HG03378 (cell line): Measurements from ENCODE around the gene GBP1.
"Not testable (repeated sequence)": the region's sequence is repeated elsewhere in the genome, so short reads cannot be mapped to it uniquely, and the experiment has no call there.

ENCODE experiments used
- ATAC-seq: cut with Tn5 transposase; IDR thresholded peaks from one replicate; pipeline ENCODE4 v1.9.1; 2021; ENCODE audit warnings: mild to moderate bottlenecking, moderate library complexity; ENCODE audit not compliant: unreplicated experiment

Gene GBP1, protein sequence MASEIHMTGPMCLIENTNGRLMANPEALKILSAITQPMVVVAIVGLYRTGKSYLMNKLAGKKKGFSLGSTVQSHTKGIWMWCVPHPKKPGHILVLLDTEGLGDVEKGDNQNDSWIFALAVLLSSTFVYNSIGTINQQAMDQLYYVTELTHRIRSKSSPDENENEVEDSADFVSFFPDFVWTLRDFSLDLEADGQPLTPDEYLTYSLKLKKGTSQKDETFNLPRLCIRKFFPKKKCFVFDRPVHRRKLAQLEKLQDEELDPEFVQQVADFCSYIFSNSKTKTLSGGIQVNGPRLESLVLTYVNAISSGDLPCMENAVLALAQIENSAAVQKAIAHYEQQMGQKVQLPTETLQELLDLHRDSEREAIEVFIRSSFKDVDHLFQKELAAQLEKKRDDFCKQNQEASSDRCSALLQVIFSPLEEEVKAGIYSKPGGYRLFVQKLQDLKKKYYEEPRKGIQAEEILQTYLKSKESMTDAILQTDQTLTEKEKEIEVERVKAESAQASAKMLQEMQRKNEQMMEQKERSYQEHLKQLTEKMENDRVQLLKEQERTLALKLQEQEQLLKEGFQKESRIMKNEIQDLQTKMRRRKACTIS

GRCh38 chr1:89065079-89065868 is at the start of gene GBP1:
TSS of gene GBP1 (minus strand) at chr1:89065208. CDS start at chr1:89063234, 1,974 bp downstream.
- ATAC-seq, result peak; percentile 76

GRCh38 chr1:89114662-89115061 is 49.7 kb upstream of the GBP1 start:
- no peak for ATAC-seq

GRCh38 chr1:89112871-89113613 is 48.0 kb upstream of the GBP1 start:
- ATAC-seq, result no peak

- ATAC-seq, result no peak
These were observed 39.7 kb upstream of the GBP1 start for GRCh38 chr1:89104687-89105086.

DNA sequence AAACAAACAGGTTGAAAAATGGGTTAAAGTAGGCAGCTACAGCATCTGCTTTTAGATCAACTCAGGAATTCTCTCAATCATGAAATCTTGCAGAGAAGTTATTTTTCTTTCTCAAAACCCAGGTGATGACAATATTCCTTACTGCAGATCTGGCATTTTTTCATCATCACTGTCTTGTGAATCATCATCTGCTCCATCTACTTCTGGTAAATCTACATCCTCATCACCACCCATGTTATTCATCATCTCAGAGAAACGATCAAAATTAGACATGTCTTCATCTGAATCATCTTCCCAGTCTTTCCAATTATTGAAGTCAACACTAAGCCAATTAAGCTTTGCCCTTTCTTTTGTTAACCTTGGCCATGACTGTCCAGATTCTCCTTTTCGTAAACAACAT is 39.1 kb upstream of the GBP1 start:
- no peak for ATAC-seq

GRCh38 chr1:89102021-89102420 is 37.0 kb upstream of the GBP1 start:
- no peak for ATAC-seq

- no peak for ATAC-seq
These were observed 35.4 kb upstream of the GBP1 start for GRCh38 chr1:89100412-89100811.

- ATAC-seq, result no peak
These were observed 33.8 kb upstream of the GBP1 start for GRCh38 chr1:89098857-89099256.

GRCh38 chr1:89095737-89096136 is 30.7 kb upstream of the GBP1 start:
- ATAC-seq, result no peak

GRCh38 chr1:89089962-89090361 is 25.0 kb upstream of the GBP1 start:
- no peak for ATAC-seq

- ATAC-seq, result no peak
These were observed 23.6 kb upstream of the GBP1 start for GRCh38 chr1:89088572-89088971.

GRCh38 chr1:89087241-89087640 is 22.2 kb upstream of the GBP1 start:
- ATAC-seq, result no peak

DNA sequence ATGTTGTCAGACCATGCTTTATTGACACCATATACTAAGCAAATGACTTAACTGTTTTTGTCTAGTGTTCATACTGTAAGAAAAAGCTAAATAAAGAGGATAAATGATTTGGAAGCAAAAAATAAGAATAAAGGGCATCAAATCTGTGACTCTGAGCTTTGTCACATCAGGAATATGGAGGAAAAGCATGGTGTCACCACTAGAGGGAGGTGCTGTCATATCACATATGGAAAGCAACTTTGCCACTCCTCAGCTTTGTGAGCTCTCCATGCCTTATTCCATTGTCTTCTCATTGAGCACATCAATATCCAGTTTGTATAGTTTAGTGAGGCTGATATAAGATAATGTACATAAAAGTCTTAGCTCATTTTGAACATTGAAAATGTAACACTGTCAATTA is 20.8 kb upstream of the GBP1 start:
- peak; percentile 67 for ATAC-seq

DNA sequence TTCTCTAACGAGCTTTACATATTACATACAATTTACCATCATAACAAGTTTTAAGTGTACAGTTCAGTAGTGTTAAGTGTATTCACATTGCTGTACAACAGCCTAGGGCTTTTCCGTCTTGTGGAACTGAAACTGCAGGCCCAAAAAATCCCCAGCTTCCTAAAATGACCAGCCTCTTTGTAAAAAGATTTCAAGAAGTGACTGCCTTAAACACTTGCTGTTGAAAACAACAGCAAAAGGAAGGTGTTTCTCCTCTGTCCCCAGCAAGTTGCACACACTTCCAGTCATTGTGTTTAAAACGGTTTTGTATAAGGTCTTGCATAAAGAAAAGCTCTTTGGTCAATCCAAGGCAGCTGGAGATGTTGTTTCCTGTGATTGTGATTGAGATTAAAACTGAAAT is 16.0 kb upstream of the GBP1 start:
- ATAC-seq, result no peak

GRCh38 chr1:89080068-89080467 is 15.1 kb upstream of the GBP1 start:
- not testable (repeated sequence) for ATAC-seq

GRCh38 chr1:89072466-89073065 is 7.6 kb upstream of the GBP1 start:
- ATAC-seq, result not testable (repeated sequence)

GRCh38 chr1:89070509-89070908 is 5.5 kb upstream of the GBP1 start:
- ATAC-seq, result no peak

GRCh38 chr1:89069951-89070350 is 4.9 kb upstream of the GBP1 start:
- ATAC-seq, result no peak

GRCh38 chr1:89068291-89068690 is 3.3 kb upstream of the GBP1 start:
- ATAC-seq, result no peak

DNA sequence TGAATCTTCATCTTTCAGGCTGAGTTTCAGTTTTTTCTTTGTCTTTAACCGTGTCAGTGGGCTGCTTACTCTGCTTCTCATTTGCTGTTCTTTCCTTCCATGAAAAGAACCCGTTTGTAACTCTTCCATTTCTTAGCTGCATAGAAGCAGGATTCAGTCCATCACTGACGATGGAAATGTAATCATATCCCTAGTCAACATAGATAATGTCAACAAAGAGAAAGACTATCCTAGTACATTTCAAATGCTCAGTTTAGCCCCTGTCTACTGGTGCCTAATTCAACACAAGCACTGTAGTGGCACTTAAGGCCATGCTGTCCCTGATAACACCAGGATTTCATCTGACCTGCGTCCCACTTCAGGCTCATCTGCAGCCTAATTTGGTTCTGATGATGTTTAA is 376 bp downstream of the GBP1 start:
- ATAC-seq, result peak; percentile 31

DNA sequence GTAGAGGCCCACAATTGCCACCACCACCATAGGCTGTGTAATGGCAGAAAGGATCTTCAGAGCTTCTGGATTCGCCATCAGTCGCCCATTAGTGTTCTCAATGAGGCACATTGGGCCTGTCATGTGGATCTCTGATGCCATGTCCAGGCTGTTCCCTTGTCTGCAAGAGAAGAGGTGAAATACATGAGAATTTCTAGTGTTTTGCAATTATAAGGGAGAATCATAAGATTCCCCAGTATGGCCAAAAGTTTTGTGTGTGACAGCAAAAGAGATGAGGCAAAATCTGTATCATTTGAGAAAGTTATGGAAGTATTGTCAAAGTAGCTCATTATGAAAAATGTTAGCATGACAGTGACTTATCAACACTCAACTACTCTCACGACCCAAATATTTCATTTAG is 1.9 kb downstream of the GBP1 start:
- ATAC-seq, result no peak
